Activated CD4-positive, alpha-beta memory T cell treated with anti-CD3 and anti-CD28 coated beads, Interleukin-2, amount 10 ng/mL, durations not matched to agents 7 days and 5 days (primary cell): ENCODE measurements around the gene XPO5. TPM values are rescaled to one million over a fixed set of nuclear protein-coding genes. Genes with fewer than 3 reads are reported as not detected.

Experiments used
- CTCF ChIA-PET: fragments of 350-600 bp; sonication (Branson Sonifier 250); formaldehyde crosslinking; loops from one replicate; lab custom pipeline; 2021; ENCODE audit warnings: antibody characterized with exemption, inconsistent platforms; lab: Charles Lee
- POLR2A ChIA-PET: fragments of 350-600 bp; sonication (Branson Sonifier 250); formaldehyde crosslinking; loops from one replicate; lab custom pipeline; 2021; ENCODE audit warnings: antibody characterized with exemption; lab: Charles Lee
- DNase-seq: peaks from one replicate; pipeline ENCODE4 v3.0.0-alpha.2; 2020
- H3K27ac Mint-ChIP-seq: one replicate; pipeline ENCODE4 v1.8.0; 2021; ENCODE audit warnings: mild to moderate bottlenecking, mixed read lengths
- H3K27me3 Mint-ChIP-seq: one replicate; pipeline ENCODE4 v1.8.0; 2021; ENCODE audit warnings: mixed read lengths
- H3K36me3 Mint-ChIP-seq: one replicate; pipeline ENCODE4 v1.8.0; 2021; ENCODE audit warnings: low read depth, mixed read lengths
- H3K4me1 Mint-ChIP-seq: one replicate; pipeline ENCODE4 v1.8.0; 2021; ENCODE audit warnings: mixed read lengths
- H3K4me3 Mint-ChIP-seq: one replicate; pipeline ENCODE4 v1.8.0; 2021; ENCODE audit warnings: mild to moderate bottlenecking, mixed read lengths
- H3K9me3 Mint-ChIP-seq: one replicate; pipeline ENCODE4 v1.8.0; 2021; ENCODE audit warnings: mixed read lengths
- total RNA-seq, 2 experiments: library from RNA; stranded (reverse); gene quantifications; one replicate each; pipeline ENCODE4 v1.2.3, GENCODE V29; 2021

The XPO5 gene
- total RNA-seq, 2 experiments from 2014 or later = 62.5 to 78.5 TPM

DNA sequence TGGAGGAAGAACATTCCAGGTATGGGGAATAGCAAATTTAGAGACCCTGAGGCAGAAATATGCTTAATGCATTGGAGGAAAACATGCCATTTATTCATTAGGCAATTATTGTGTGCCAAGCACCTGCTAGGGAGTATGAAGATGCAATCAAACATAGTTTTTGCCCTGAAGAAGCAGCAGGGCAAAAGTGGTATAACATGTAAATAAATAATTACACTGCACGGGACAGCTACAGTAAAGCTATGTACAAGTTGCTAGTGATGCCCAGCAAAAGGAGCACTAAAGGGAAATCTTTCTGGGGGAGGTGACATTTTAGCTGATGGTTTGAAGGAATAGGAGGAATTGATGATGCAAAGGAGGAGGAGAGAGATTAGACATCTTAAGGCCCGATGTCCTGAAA, 99.1 kb downstream of the XPO5 start:
- ChIA-PET POLR2A (interaction anchor here (0.9 to 1.7 kb wide), 3 partner anchors 11 to 27 kb away, joined by 3 to 10 read pairs (median 3); no protein-coding TSS in a partner anchor), CTCF (interaction anchor here (1.1 to 1.8 kb wide), 5 partner anchors 24 to 248 kb away, joined by 3 to 8 read pairs (median 4); partner anchors contain the start of genes CRIP3 and DNPH1)
- Mint-ChIP-seq H3K36me3 (peaks cover 3% of the 10 kb centered on the region), H3K27ac (peak overlapping the region; percentile 54), H3K4me3 (peak overlapping the region; percentile 94), H3K9me3 (no peaks in the 10 kb centered on the region), H3K4me1 (peaks cover 41% of the 10 kb centered on the region), H3K27me3 (no peaks in the 10 kb centered on the region)
- DNase-seq = no peak

GRCh38 chr6:43475516-43475915, 100.3 kb downstream of the XPO5 start:
- CTCF ChIA-PET = interaction anchor here (1.5 kb wide), 1 partner anchor 11 kb away, joined by 4 read pairs; no protein-coding TSS in a partner anchor
- Mint-ChIP-seq H3K36me3 (peaks cover 3% of the 10 kb centered on the region), H3K9me3 (no peaks in the 10 kb centered on the region), H3K4me3 (no peak overlapping the region), H3K27ac (no peak overlapping the region), H3K4me1 (peaks cover 34% of the 10 kb centered on the region), H3K27me3 (peaks cover 8% of the 10 kb centered on the region)
- POLR2A ChIA-PET = no interaction called here
- no peak for DNase-seq

DNA sequence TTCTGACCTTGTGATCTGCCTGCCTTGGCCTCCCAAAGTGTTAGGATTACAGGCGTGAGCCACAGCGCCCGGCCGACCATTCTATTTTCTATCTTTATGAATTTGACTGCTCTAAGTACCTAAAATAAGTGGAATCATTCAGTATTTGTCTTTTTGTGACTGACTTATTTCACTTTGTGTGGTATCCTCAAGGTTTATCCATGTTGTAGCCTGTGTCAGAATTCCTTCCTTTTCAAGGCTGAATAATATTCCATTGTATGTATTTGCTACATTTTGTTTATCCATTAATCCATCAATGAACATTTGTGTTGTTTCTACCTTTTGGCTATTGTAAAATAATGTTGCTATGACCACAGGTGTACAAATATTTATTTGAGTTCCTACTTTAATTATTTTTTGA, 103.3 kb downstream of the XPO5 start:
- no peaks in the 10 kb centered on the region for H3K36me3 Mint-ChIP-seq
- POLR2A ChIA-PET = interaction anchor here (0.7 kb wide), 1 partner anchor 22 kb away, joined by 3 read pairs; no protein-coding TSS in a partner anchor
- peaks cover 11% of the 10 kb centered on the region for H3K4me1 Mint-ChIP-seq
- DNase-seq = no peak
- no peak overlapping the region for H3K27ac Mint-ChIP-seq
- CTCF ChIA-PET = no interaction called here
- H3K27me3 Mint-ChIP-seq = peaks cover 11% of the 10 kb centered on the region
- no peak overlapping the region for H3K4me3 Mint-ChIP-seq
- H3K9me3 Mint-ChIP-seq = no peaks in the 10 kb centered on the region

Other genes starting within 250 kb of the XPO5 start
- gene ZNF318, start 206.4 kb downstream of the XPO5 start, total RNA-seq = 10 to 100 TPM; 16.2 to 16.9 TPM
- 10 to 100 TPM; 46.8 to 49.8 TPM for gene ABCC10, start 148.5 kb downstream of the XPO5 start, total RNA-seq
- under 1 TPM; 0.18 to 0.50 TPM for gene DLK2, start 120.5 kb downstream of the XPO5 start, total RNA-seq
- gene TJAP1, start 98.5 kb downstream of the XPO5 start, total RNA-seq = 10 to 100 TPM; 34.7 to 36.6 TPM
- under 1 TPM; 0.23 to 0.25 TPM for gene LRRC73, start 65.7 kb downstream of the XPO5 start, total RNA-seq
- 10 to 100 TPM; 71.5 to 77.4 TPM for gene YIPF3, start 59.1 kb downstream of the XPO5 start, total RNA-seq
- gene POLR1C, start 58.9 kb downstream of the XPO5 start, total RNA-seq = 10 to 100 TPM; 24.1 to 24.3 TPM
- gene POLH, start 147 bp upstream of the XPO5 start, total RNA-seq = 10 to 100 TPM; 74.6 to 75.5 TPM
- 100 to 1,000 TPM; 107 to 112 TPM for gene GTPBP2, start 53.2 kb upstream of the XPO5 start, total RNA-seq
- 10 to 100 TPM; 40.4 to 41.8 TPM for gene MAD2L1BP, start 59.8 kb upstream of the XPO5 start, total RNA-seq
- not detected for gene RSPH9, start 69.0 kb upstream of the XPO5 start, total RNA-seq
- gene MRPS18A, start 111.8 kb upstream of the XPO5 start, total RNA-seq = 10 to 100 TPM; 38.5 to 40.5 TPM
- 10 to 100 TPM; 48.1 to 49.5 TPM for gene VEGFA, start 194.2 kb upstream of the XPO5 start, total RNA-seq